Measurements from ENCODE around the gene EFCAB12. TPM values are rescaled to one million over a fixed set of nuclear protein-coding genes. Genes with fewer than 3 reads are reported as not detected.

The EFCAB12 gene
- total and polyA plus RNA-seq, 7 donors = 0.04 to 0.30 TPM; not detected in 5

GRCh38 chr3:129442947-129443346 is 14.5 kb upstream of the EFCAB12 start:
- peaks cover 37% of the 10 kb centered on the region for H3K4me1 ChIP-seq
- intact Hi-C loops (cut with DNase I) = loop anchor here in 1 of 2 donors (5.0 kb wide), 1 partner anchor 39 kb away; no protein-coding TSS in a partner anchor
- H3K27ac ChIP-seq = no peak overlapping the region
- H3K27me3 ChIP-seq (ENCODE audit: insufficient read depth in 3 of 3, low read length in 2 of 3) = no peaks in the 10 kb centered on the region
- no peak overlapping the region for H3K4me3 ChIP-seq
- ATAC-seq = no peak
- no peak for TF ChIP-seq CTCF (IDR thresholded peaks at IDR 0.05)
- DNase-seq = no peak
- no peaks in the 10 kb centered on the region for H3K9me3 ChIP-seq
- peaks cover 0 to 3% of the 10 kb centered on the region in 2 donors for H3K36me3 ChIP-seq (ENCODE audit: insufficient read depth in 1 of 2, low read depth in 1 of 2)

- Histone ChIP-seq H3K27ac (peak overlapping the region; percentile 91), H3K4me3 (peak overlapping the region; percentile 35), H3K36me3 (ENCODE audit: insufficient read depth in 1 of 2, low read depth in 1 of 2) (peaks cover 0 to 7% of the 10 kb centered on the region in 2 donors), H3K9me3 (no peaks in the 10 kb centered on the region), H3K4me1 (peaks cover 37% of the 10 kb centered on the region), H3K27me3 (ENCODE audit: insufficient read depth in 3 of 3, low read length in 2 of 3) (no peaks in the 10 kb centered on the region)
- WGBS, 3 donors = 23 to 40% (median 36%) methylated on average over 2 of the region's 2 CpGs
- intact Hi-C loops (cut with DNase I) = loop anchor here in 1 of 2 donors (5.0 kb wide), 1 partner anchor 40 kb away; no protein-coding TSS in a partner anchor
- ATAC-seq (no peak), DNase-seq (no peak)
- TF ChIP-seq CTCF (IDR thresholded peaks at IDR 0.05) = no peak
Observed at GRCh38 chr3:129442486-129442885, 14.1 kb upstream of the EFCAB12 start.

- H3K4me3 ChIP-seq = peak overlapping the region; percentile 95
- H3K27me3 ChIP-seq (ENCODE audit: insufficient read depth in 3 of 3, low read length in 2 of 3) = no peaks in the 10 kb centered on the region
- H3K4me1 ChIP-seq = peaks cover 37% of the 10 kb centered on the region
- DNase-seq (no peak), ATAC-seq (no peak)
- H3K9me3 ChIP-seq = no peaks in the 10 kb centered on the region
- H3K36me3 ChIP-seq (ENCODE audit: insufficient read depth in 1 of 2, low read depth in 1 of 2) = peaks cover 0 to 14% of the 10 kb centered on the region in 2 donors
- TF ChIP-seq CTCF (IDR thresholded peaks at IDR 0.05) = no peak
- WGBS, 3 donors = 19 to 24% (median 21%) methylated on average over 4 of the region's 4 CpGs
- intact Hi-C loops (cut with DNase I) = loop anchor here in 1 of 2 donors (5.0 kb wide), 1 partner anchor 41 kb away; no protein-coding TSS in a partner anchor
- H3K27ac ChIP-seq = peak overlapping the region; percentile 91
Observed at GRCh38 chr3:129441782-129442181, 13.3 kb upstream of the EFCAB12 start.

- WGBS, 3 donors = 23 to 34% (median 30%) methylated on average over 9 of the region's 9 CpGs
- DNase-seq = no peak
Observed at GRCh38 chr3:129441215-129441614, 12.8 kb upstream of the EFCAB12 start.

More at GRCh38 chr3:129441215-129441614, 12.8 kb upstream of the EFCAB12 start:
- H3K27ac ChIP-seq = peak overlapping the region; percentile 91
- peak overlapping the region; percentile 95 for H3K4me3 ChIP-seq
- no peaks in the 10 kb centered on the region for H3K27me3 ChIP-seq (ENCODE audit: insufficient read depth in 3 of 3, low read length in 2 of 3)
- ATAC-seq = no peak
- no peak for TF ChIP-seq CTCF (IDR thresholded peaks at IDR 0.05)
- peaks cover 38% of the 10 kb centered on the region for H3K4me1 ChIP-seq
- intact Hi-C loops (cut with DNase I) = loop anchor here in 1 of 2 donors (5.0 kb wide), 1 partner anchor 41 kb away; no protein-coding TSS in a partner anchor
- no peaks in the 10 kb centered on the region for H3K9me3 ChIP-seq
- peaks cover 0 to 19% of the 10 kb centered on the region in 2 donors for H3K36me3 ChIP-seq (ENCODE audit: insufficient read depth in 1 of 2, low read depth in 1 of 2)
